ENCODE data around the gene TIMM13. TPM values are rescaled to one million over a fixed set of nuclear protein-coding genes. Genes with fewer than 3 reads are reported as not detected.
A peak's percentile ranks its signal among the peaks of the same experiment; 100 is the strongest.

Gene TIMM13
- total RNA-seq, 1 donor from 2014 or later, result 91.5 TPM

DNA sequence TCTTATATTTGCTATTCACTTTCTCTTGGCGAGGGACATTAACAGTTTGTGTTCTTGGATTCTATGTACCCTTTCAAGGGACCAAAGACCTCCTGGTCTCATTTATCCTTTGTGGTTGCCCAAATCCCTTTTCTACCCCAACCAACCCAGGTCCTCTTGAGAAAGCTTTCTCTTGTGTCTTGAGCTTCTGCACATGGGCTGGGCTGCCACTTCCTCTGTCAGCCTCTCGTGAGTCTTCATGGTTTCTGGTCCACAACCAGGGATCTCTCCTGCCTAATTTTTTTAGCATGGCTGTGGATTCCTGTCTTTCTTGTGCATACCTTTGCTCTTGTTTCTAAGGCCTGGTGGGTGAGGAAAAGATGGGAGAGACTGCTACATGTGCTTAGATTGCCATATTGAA is 14.9 kb downstream of the TIMM13 start:
- Mint-ChIP-seq H3K4me3 (ENCODE audit: unreplicated experiment) (no peak overlapping the region), H3K27ac (ENCODE audit: unreplicated experiment) (peak overlapping the region; percentile 4), H3K27me3 (ENCODE audit: unreplicated experiment) (peaks cover 5% of the 10 kb centered on the region), H3K4me1 (ENCODE audit: low read depth, unreplicated experiment) (no peaks in the 10 kb centered on the region), H3K36me3 (ENCODE audit: unreplicated experiment) (peaks cover 16% of the 10 kb centered on the region), H3K9me3 (ENCODE audit: unreplicated experiment) (peaks cover 8% of the 10 kb centered on the region)
- TF ChIP-seq, protein P1, sequence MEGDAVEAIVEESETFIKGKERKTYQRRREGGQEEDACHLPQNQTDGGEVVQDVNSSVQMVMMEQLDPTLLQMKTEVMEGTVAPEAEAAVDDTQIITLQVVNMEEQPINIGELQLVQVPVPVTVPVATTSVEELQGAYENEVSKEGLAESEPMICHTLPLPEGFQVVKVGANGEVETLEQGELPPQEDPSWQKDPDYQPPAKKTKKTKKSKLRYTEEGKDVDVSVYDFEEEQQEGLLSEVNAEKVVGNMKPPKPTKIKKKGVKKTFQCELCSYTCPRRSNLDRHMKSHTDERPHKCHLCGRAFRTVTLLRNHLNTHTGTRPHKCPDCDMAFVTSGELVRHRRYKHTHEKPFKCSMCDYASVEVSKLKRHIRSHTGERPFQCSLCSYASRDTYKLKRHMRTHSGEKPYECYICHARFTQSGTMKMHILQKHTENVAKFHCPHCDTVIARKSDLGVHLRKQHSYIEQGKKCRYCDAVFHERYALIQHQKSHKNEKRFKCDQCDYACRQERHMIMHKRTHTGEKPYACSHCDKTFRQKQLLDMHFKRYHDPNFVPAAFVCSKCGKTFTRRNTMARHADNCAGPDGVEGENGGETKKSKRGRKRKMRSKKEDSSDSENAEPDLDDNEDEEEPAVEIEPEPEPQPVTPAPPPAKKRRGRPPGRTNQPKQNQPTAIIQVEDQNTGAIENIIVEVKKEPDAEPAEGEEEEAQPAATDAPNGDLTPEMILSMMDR (IDR thresholded peaks at IDR 0.05; ENCODE audit: partially characterized antibody, unreplicated experiment), result no peak
- DNase-seq, result no peak

DNA sequence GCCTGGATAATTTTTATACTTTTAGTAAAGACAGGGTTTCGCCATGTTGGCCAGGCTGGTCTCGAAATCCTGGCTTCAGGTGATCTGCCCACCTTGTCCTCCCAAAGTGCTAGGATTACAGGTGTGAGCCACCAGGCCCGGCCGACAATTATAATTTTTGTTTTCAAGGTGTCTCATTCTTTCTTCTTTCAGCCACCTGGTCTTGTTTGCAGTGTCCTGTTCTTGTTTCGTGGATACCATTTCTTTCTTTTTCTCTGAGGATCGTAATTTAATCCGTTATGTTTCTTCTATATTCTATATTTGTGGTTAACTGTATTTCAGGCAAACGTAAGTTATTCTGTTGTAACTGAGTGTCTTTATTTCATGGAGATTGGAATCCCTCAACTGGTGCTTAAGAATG is 15.7 kb downstream of the TIMM13 start:
- H3K4me3 Mint-ChIP-seq (ENCODE audit: unreplicated experiment), result no peak overlapping the region
- H3K36me3 Mint-ChIP-seq (ENCODE audit: unreplicated experiment), result peaks cover 16% of the 10 kb centered on the region
- H3K4me1 Mint-ChIP-seq (ENCODE audit: low read depth, unreplicated experiment), result no peaks in the 10 kb centered on the region
- peaks cover 8% of the 10 kb centered on the region for H3K9me3 Mint-ChIP-seq (ENCODE audit: unreplicated experiment)
- peaks cover 7% of the 10 kb centered on the region for H3K27me3 Mint-ChIP-seq (ENCODE audit: unreplicated experiment)
- TF ChIP-seq, protein P1 (IDR thresholded peaks at IDR 0.05; ENCODE audit: partially characterized antibody, unreplicated experiment), result no peak
- no peak for DNase-seq
- no peak overlapping the region for H3K27ac Mint-ChIP-seq (ENCODE audit: unreplicated experiment)

DNA sequence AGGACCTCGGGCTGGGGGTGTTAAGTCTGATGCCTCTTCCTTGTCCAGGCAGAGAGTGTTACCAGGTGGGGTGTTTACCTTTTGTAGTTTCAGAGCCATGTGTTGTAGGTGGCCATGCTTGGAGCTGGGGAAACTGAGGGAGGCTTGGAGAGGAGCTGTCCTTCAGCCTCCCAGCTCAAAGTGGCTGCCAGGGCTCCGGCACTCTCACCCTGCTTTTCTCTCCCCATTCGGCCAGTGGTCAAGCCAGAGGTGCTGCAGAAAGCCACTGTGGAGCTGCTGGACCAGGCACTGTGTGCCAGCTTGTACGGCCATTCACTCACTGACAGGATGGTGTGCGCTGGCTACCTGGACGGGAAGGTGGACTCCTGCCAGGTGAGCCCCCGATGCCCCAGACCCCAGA is 17.4 kb downstream of the TIMM13 start:
- H3K27me3 Mint-ChIP-seq (ENCODE audit: unreplicated experiment), result peaks cover 8% of the 10 kb centered on the region
- H3K36me3 Mint-ChIP-seq (ENCODE audit: unreplicated experiment), result peaks cover 16% of the 10 kb centered on the region
- no peak for DNase-seq
- peaks cover 10% of the 10 kb centered on the region for H3K9me3 Mint-ChIP-seq (ENCODE audit: unreplicated experiment)
- TF ChIP-seq, protein P1 (IDR thresholded peaks at IDR 0.05; ENCODE audit: partially characterized antibody, unreplicated experiment), result no peak
- H3K27ac Mint-ChIP-seq (ENCODE audit: unreplicated experiment), result no peak overlapping the region
- no peak overlapping the region for H3K4me3 Mint-ChIP-seq (ENCODE audit: unreplicated experiment)
- H3K4me1 Mint-ChIP-seq (ENCODE audit: low read depth, unreplicated experiment), result no peaks in the 10 kb centered on the region

DNA sequence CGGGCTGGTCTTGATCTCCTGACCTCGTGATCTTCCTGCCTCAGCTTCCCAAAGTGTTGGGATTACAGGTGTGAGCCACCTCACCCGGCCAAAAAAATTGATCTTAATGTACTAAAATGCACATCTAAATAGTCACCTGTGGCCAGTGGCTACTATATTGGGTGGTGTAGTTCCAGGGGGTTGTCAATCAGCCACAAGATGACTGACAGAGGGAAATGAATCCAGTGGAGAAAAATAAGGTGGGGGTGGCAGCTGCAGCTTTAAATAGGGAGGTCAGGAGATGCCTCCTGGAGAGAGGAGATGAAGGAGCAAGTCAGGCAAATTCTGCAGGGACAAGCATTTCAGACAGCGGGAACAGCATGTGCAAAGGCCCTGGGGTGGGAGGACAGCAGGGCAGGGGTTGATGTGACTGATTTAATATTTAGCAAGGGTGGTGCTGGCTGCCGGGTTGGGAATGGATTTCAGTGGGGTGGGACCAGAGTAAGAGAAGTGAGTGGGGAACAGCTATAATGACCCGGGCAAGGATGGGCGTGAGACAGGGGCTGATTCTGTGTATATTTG is 18.0 kb downstream of the TIMM13 start:
- TF ChIP-seq, protein P1 (IDR thresholded peaks at IDR 0.05; ENCODE audit: partially characterized antibody, unreplicated experiment), result no peak
- Mint-ChIP-seq H3K4me1 (ENCODE audit: low read depth, unreplicated experiment) (no peaks in the 10 kb centered on the region), H3K27ac (ENCODE audit: unreplicated experiment) (no peak overlapping the region), H3K9me3 (ENCODE audit: unreplicated experiment) (peaks cover 10% of the 10 kb centered on the region), H3K4me3 (ENCODE audit: unreplicated experiment) (no peak overlapping the region), H3K36me3 (ENCODE audit: unreplicated experiment) (peaks cover 16% of the 10 kb centered on the region), H3K27me3 (ENCODE audit: unreplicated experiment) (peaks cover 8% of the 10 kb centered on the region)
- DNase-seq, result no peak

DNA sequence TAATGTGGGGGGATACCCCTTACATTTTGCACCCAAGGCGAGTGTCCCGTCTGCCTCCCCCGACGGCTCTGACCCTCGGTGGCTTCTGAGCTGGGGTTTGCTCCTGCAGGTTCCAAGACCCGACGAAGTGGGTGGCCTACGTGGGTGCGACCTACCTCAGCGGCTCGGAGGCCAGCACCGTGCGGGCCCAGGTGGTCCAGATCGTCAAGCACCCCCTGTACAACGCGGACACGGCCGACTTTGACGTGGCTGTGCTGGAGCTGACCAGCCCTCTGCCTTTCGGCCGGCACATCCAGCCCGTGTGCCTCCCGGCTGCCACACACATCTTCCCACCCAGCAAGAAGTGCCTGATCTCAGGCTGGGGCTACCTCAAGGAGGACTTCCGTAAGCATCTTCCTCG is 19.1 kb downstream of the TIMM13 start:
- Mint-ChIP-seq H3K9me3 (ENCODE audit: unreplicated experiment) (peaks cover 10% of the 10 kb centered on the region), H3K36me3 (ENCODE audit: unreplicated experiment) (peaks cover 19% of the 10 kb centered on the region), H3K27me3 (ENCODE audit: unreplicated experiment) (peaks cover 6% of the 10 kb centered on the region), H3K4me1 (ENCODE audit: low read depth, unreplicated experiment) (no peaks in the 10 kb centered on the region), H3K27ac (ENCODE audit: unreplicated experiment) (no peak overlapping the region), H3K4me3 (ENCODE audit: unreplicated experiment) (no peak overlapping the region)
- DNase-seq, result no peak
- TF ChIP-seq, protein P1 (IDR thresholded peaks at IDR 0.05; ENCODE audit: partially characterized antibody, unreplicated experiment), result no peak
